ACHN (cell line): ENCODE measurements around the gene CHST12.
"Not testable (repeated sequence)": the region's sequence is repeated elsewhere in the genome, so short reads cannot be mapped to it uniquely, and the experiment has no call there.

Experiments
- DNase-seq: peaks from one replicate; pipeline ENCODE4 v3.0.0-alpha.2; 2015
- in situ Hi-C: cut with HindIII; loops from 2 replicates; pipeline ENCODE4 v1.10.0; 2017; ENCODE audit warnings: low sequenced_read_pairs, low pct_ligation_motif_present, low pct_unique_long_range_greater_than_20kb

Gene CHST12

DNA sequence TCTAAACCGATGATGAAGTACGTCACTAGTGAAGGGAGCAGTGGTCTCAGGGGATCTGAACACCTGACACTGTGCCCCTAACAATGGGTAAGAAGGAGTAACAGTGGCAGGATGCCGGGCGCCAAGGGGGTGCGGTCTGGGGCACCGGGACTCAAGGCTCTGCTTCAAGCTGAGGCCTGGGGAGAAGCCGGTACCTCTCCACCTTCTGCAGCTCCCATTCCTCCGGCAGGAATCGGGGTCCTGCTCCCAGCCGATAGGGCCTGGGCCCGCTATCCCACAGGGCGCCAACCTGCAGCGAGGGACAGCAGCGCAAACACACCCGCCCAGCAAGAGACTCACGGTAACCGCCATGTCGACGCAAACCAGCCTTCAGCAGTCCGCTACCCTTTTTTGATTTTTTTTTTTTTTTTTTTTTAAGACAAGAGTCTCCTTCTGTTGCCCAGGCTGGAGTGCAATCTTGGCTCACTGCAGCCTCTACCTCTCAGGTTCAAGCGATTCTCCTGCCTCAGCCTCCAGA lies 8.8 kb upstream of the CHST12 start:
- in situ Hi-C loops: no loop called here
- no peak for DNase-seq

DNA sequence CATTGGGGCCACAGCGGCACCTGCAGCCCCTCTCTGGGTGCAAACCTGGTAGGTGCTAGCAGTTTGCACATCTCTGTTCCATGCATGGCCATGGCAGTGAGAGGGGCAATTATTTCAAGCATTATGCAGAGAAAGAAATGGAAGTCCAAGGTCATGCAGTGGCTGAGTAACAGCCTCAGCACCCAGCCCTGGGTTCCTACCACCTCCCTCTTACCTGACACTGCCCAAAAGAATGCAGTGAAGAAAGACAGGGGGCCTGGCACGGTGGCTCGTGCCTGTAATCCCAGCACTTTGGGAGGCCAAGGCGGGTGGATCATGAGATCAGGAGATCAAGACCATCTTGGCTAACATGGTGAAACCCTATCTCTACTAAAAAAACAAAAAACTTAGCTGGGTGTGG lies 4.9 kb upstream of the CHST12 start:
- DNase-seq: no peak
- in situ Hi-C loops: no loop called here

DNA sequence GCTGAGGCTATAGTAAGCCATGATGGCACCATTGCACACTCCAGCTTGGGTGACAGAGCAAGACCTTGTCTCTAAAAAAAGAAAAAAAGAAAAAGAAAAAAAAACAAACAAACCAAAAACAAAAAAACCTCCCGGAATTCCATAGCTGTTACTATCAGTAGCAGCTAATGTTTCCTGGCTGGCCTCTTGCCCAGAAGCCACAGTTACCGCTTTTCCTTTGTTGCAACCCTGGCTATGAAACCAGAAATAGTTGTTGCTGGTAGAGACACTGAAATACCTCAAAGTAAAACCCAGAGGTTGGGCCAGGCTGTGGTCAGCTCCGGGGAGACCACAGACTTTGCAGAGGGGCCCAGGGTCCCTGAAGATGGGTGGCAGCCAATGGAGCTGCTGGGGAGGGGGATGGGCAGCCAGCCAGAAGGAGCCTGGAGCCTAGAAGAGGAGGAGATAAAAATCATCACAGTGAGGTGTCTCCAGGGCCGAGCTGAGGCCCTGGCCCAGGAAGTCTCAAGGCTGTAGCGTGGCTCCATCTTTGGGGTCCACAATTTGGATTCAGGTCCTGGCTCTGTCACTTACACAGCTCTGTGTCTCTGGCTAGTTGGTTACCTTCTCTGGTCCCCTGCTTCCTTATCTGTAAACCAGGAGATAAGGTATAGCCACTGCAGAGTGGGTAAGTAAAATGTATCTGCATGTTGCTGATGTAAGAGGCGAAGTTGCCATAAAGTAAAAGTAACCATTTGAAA lies 3.4 kb upstream of the CHST12 start:
- DNase-seq: peak; percentile 93
- in situ Hi-C loops: no loop called here

DNA sequence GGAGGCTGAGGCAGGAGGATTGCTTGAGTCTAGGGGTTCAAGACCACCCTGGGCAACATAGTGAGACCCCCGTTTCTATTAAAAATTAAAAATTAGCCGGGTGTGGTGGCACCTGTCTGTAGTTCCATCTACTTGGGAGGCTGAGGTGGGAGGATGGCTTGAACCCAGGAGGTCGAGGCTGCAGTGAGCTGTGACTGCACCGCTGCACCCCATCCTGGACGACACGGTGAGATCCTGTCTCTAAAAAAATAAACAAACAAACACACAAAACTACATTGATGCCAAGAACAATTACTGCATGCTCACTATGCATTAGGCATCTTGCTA lies 761 bp upstream of the CHST12 start:
- in situ Hi-C loops: no loop called here
- no peak for DNase-seq

DNA sequence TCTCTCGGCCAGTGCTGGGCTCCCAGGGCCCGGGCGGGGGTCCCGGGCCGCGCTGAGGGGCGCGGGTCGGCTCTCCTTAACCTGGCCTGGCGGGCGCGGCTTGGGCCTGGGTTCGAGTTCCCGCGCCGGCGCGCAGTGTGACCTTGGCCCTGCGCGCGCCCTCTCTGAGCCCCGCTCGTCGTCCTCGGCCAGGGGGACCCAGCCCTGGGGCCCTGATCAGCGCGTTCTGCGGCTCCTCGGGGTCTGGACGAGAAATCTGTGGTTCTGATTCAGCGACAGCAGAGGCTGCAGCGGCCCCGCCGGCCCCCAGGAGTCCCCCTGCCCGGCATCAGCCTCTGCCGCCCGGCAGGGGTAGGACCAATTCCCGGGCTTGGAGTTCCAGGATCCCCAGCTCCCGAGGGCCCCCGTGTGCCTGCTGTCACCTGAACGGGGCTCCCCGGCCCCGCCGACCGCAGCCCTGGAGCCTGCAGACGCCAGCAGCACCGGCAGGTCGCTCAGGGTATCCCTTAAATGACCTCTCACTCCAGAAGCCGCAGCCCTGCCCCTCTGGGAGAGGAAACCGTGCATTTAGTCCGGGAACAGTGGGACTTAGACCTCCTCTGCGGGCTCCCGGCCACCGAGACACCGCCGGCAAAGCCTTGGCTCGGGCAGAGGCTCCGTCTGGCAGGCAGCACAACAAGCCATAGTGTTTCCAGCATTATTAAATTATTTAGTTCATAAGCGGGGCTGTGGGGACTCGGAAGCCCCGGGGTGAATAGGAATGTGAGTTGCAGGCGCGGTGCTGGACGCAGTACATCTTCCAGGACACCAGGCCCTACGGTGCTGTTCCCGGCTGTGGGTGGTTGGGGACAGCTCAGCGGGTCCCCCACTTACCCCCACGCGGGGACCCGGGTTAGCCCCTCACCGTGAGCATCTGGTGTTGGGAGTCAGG lies 572 bp downstream of the CHST12 start:
- in situ Hi-C loops: no loop called here
- peak; percentile 40 for DNase-seq

DNA sequence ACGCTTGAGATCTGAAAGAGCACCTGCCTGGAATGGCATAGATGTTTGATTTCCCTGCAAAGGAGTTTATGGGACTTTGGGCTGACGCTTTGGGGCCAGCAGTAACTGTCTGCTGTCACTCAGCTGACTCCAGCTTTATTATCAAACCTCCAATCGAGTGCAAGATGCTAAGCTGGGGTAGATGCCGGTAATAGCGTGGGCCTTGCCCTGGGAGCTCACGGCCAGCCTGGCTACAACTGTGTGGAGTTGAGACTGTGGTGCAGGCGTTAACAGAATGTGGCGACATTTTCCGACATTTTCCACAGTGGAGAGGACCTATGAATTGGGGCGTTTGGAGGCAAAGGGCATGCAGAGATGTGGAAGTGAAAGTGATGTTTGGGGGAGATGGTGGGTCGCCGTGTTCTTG lies 1.3 kb downstream of the CHST12 start:
- in situ Hi-C loops: no loop called here
- DNase-seq: no peak

DNA sequence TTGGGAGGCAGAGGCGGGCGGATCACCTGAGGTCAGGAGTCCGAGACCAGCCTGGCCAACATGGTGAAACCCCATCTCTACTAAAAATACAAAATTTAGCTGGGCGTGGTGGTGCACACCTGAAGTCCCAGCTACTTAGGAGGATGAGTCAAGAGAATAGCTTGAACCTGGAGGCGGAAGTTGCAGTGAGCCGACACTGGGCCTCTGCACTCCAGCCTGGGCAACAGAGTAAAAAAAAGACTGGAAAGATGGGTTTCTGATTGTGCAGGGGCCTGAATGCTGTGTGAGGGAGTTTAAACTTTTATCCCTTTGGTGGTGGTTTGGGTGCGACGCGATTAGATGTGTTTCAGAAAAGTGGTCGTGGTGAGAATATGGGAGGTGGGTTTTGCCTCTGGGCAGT lies 1.8 kb downstream of the CHST12 start:
- no peak for DNase-seq
- in situ Hi-C loops: no loop called here

DNA sequence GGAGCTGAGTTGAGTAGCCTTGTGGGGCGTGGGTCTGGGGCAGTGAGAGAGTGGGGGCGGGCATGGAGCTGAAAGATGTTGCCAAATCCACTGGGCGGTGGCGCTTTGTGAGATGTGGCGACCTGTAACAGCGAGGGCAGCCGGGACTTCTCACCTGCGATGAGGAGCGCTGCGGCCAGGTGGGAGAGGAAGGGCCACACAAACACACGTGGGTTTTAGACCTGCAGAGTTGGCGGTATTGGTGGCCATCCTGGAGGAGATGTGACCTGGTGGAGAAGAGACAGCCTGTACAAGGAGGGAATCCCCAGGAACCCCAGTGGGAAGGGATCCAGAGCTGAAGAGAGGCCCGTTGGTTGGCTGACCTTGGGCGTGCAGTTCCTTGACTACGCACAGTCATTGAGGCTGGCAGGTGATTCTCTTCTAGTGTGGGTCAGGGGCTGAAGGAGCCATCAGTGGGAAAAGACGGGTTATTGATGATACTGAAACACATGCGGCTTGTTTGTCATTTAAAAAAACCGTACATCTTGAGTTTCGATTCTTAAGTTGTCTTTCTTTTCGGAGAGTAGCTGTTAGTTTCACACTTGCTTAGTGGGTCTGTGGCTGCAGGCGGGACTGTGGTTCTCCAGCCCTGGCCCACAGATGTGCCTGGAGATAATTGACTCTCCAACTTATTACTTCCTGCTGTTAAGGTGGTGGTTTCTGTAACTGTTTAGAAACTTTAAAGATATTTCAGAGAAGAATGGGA lies 2.4 kb downstream of the CHST12 start:
- no peak for DNase-seq

DNA sequence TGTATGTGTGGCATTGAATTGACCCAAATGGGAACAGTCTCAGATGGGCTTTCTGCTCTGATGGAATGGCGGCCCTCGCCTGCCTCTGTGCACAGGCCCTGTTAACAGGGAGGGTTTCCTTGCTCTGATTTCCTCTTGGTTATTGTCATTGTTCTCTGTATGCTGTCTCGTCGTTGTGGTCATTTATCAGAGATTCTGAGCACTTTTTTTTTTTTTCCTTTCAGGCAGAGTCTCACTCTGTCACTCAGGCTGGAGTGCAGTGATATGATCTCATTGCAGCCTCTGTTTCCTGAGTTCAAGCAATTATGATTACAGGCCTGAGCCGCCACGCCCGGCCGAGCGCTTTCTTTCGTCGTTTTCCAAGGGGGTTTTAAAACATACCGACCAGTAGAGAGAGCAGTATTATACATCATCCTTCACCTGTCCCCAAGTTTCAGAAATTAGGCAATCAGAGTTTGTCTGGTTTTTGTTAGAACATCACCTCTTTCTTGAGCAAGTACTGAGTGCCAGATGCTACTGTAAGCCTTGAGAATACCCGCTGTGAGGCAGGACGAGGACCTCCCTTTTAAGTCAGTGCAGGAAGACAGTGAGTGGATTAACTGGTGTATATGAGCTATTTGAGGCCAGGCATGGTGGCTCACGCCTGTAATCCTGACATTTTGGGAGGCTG lies 6.5 kb downstream of the CHST12 start:
- DNase-seq: no peak
- in situ Hi-C loops: no loop called here

More for the DNA sequence above, 2.4 kb downstream of the CHST12 start:
- in situ Hi-C loops: no loop called here

DNA sequence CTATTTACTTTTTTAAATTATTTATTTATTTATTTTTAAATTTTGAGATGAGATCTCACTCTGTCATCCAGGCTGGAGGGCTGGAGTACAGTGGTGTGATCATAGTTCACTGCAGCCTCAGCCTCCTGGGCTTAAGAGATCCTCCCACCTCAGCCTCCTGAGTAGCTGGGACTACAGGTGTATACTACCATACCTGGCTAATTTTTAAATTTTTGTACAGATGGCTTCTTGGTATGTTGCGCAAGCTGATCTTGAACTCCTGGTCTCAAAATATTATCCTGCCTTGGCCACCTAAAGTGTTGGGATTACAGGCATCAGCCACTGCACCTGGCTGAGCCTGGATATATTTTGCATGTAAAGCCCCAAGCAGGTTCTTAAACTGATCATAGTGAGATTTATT lies 7.6 kb downstream of the CHST12 start:
- in situ Hi-C loops: no loop called here
- DNase-seq: no peak

DNA sequence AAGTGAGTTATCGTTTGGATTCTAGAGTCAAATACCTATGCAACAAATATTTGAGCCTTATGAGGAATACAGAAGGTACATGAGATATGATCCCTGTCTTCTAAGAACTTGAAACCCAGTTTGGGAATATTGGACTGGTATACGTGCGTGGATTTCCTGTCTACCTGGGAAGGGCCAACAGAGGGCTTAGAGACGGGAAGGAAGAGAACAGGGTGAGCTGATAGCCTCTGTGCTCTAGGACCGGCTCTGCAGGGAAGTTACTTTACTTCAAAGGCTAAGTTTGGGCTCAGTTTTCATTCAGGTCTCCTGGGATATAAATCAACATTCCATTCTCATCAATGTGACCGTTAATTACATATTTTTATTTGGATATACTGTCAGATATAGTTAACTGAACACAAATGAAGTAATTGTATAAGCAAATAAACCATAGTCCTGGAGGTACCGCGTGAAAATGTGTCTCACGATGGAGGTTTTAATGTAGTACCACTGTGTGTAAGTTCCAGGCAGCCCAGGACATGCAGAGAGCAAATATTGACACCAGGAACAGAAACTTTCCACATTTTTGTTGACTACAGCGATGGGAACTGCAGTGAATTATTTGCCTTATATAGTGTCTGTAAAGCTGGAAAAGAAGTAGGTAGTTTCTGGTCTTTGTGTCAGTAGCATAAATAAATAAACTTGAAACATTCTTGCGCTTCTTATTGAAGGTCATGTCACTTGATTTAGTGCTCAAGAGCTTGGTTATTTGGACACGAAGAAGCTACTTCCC lies 8.6 kb downstream of the CHST12 start:
- no peak for DNase-seq
- in situ Hi-C loops: no loop called here

DNA sequence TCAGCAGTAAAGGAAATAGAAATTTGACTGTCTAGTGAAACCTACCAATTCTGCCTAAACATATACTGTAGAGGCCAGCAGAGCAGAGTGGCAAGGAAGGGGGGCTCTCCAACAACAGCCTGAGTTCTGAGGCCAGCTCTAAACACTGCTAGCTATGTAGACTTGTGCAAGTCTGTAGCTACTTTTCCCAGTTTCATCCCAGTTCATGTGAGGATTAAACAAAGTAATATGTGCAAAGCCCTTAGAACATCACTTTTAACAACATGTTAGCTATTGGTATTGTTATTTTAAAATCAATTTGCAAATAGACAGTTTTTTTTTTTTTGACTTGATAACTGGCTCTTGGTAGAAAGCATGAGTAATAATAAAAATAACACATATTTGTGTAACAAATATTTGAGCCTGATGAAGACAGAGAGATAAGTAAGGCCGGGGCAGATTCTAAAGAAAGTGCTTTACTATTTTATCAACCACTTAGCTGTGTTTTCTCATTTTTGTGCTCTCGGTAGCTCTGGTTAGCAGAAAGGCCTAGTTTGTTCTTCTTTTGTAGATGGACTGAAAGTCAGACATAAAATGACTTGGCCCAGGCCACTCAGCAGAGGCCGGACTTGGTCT lies 9.3 kb downstream of the CHST12 start:
- no peak for DNase-seq
- in situ Hi-C loops: no loop called here

DNA sequence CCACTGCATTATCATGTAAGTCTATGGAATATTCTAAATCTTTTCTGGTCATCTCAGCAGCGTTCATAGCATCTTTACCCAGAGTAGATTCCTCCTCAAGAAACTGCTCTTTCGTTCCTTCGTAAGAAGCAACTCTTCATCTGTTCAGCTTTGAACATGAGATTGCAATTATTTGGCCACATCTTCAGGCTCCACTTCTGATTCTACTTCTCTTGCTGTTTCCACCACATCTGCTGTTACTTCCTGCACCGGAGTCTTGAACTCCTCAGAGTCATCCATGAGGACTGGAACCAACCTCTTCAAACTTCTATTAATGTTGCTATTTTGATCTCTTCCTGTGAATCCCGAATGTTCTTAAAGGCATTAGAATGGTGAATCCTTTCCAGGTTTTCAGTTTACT lies 12.7 kb downstream of the CHST12 start:
- no peak for DNase-seq
- in situ Hi-C loops: no loop called here

DNA sequence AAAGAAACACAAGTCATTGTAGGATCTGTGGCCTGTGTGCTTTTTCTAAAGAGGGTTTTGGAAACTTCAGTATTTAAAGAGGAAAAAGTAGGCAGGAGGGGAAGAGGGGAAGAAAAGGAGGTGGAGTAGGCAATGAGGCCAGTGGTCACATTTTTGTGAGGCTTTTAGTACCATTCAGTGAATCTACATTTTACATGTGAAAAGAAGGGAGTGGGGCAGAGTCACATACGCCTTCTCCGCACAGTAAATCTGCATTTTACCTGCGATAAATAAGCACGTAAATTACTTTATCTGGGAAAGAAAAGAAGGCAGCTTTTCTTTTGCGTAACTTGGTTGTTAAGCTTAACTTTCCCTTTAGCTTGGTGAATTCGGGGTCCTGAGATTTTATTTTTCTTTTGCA lies 13.2 kb downstream of the CHST12 start:
- no peak for DNase-seq
- in situ Hi-C loops: no loop called here

DNA sequence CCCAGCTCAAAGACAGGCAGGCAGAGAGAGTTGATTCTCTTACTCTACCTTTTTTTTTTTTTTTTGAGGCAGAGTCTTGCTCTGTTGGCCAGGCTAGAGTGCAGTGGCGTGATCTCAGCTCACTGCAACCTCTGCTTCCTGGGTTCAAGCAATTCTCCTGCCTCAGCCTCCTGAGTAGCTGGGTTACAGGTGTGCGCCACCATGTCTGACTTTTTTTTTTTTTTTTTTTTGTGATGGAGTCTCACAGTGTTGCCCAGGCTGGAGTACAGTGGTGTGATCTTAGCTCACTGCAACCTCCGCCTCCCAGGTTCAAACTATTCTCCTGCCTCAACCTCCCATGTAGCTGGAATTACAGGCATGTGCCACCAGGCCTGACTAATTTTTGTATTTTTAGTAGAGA lies 13.8 kb downstream of the CHST12 start:
- DNase-seq, in situ Hi-C loops: not testable (repeated sequence)

DNA sequence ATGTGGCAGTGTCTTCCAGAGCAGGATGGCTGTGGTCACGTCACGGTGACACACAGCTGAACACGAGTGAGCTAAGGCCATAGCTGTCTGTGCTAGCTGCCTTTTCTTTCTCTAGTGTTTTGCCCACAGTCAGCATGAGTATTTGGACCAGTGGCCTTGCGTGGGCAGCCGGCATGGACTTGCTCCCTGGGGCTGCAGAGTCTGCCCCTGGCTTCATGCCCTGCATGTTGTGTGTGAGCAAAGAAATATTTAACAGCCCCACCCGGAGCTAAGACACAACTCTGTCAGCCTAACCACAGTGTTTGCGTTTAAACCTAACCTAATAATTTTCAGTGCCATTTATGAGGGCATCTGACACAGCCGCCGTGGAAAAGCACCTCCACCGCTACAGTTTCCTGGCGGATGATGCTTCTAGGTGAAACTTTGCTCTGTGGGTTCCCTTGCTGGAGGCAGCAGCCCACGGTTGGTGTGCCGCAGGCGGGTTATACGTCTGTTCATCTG lies 14.6 kb downstream of the CHST12 start:
- DNase-seq: no peak

DNA sequence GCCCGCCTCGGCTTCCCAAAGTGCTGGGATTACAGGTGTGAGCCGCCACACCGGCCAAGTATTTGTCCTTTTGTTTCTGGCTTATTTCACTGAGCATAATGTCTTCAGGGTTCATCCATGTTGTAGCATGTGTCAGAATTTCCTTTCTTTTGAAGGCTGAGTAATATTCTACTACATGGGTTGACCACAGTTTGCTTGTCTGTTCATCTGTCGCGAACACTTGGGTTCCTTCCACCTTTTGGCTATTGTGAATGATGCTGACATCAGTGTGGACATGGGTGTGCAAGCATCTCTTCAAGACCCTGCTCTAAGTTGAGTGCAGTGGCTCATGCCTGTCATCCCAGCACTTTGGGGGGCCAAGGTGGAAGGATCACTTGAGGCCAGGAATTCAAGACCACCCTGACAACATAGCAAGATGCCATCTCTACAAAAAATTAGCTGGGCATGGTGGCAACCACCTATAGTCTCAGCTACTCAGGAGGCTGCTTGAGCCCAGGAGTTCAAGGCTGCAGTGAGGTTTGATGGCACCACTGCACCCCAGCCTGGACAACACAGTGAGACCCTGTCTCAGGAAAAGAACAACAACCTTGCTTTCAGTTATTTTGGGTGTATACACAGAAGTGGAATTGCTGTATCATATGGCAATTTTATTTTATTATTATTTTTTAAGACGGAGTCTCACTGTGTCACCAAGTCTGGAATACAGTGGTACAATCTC lies 17.0 kb downstream of the CHST12 start:
- DNase-seq: no peak
- in situ Hi-C loops: no loop called here

More for the DNA sequence above, 14.6 kb downstream of the CHST12 start:
- in situ Hi-C loops: no loop called here
